HEK293 (cell line): Measurements from ENCODE around the gene EPHA4.

Source experiments
- SP2 ChIP-seq: fragments of 450-650 bp; formaldehyde crosslinking; IDR thresholded peaks from 2 replicates; pipeline ENCODE4 v1.5.1; 2016; ENCODE audit warnings: missing biosample characterization, missing genetic modification characterization
- SP7 ChIP-seq: fragments of 450-650 bp; formaldehyde crosslinking; IDR thresholded peaks from 2 replicates; pipeline ENCODE4 v1.5.1; 2016; ENCODE audit warnings: missing biosample characterization, missing genetic modification characterization
- ZBTB26 ChIP-seq: fragments of 450-650 bp; formaldehyde crosslinking; optimal IDR thresholded peaks from 2 replicates; pipeline ENCODE3; 2016; ENCODE audit warnings: missing biosample characterization, mild to moderate bottlenecking, missing genetic modification characterization
- ZEB2 ChIP-seq: fragments of 450-650 bp; formaldehyde crosslinking; IDR thresholded peaks from 2 replicates; pipeline ENCODE4 v1.5.1; 2016; ENCODE audit warnings: missing biosample characterization, missing genetic modification characterization
- ZFP37 ChIP-seq: fragments of 450-650 bp; formaldehyde crosslinking; IDR thresholded peaks from 2 replicates; pipeline ENCODE4 v1.5.1; 2016; ENCODE audit warnings: missing biosample characterization, missing genetic modification characterization
- ZNF138 ChIP-seq: fragments of 450-650 bp; formaldehyde crosslinking; IDR thresholded peaks from 2 replicates; pipeline ENCODE4 v1.5.1; 2016; ENCODE audit warnings: missing biosample characterization, missing genetic modification characterization, borderline replicate concordance
- ZNF2 ChIP-seq: fragments of 450-650 bp; formaldehyde crosslinking; IDR thresholded peaks from 2 replicates; pipeline ENCODE4 v1.5.1; 2016; ENCODE audit warnings: missing biosample characterization, missing genetic modification characterization
- ZNF514 ChIP-seq: fragments of 450-650 bp; formaldehyde crosslinking; IDR thresholded peaks from 2 replicates; pipeline ENCODE4 v1.5.1; 2016; ENCODE audit warnings: missing biosample characterization, missing genetic modification characterization
- ZNF580 ChIP-seq: fragments of 450-650 bp; formaldehyde crosslinking; IDR thresholded peaks from 2 replicates; pipeline ENCODE4 v1.5.1; 2016; ENCODE audit warnings: missing biosample characterization, missing genetic modification characterization
- ZNF610 ChIP-seq: fragments of 450-650 bp; formaldehyde crosslinking; IDR thresholded peaks from 2 replicates; pipeline ENCODE4 v1.5.1; 2016; ENCODE audit warnings: missing biosample characterization, missing genetic modification characterization, borderline replicate concordance
- ZNF624 ChIP-seq: fragments of 450-650 bp; formaldehyde crosslinking; IDR thresholded peaks from 2 replicates; pipeline ENCODE4 v1.5.1; 2017; ENCODE audit warnings: missing biosample characterization, missing genetic modification characterization
- ZNF654 ChIP-seq: fragments of 450-650 bp; formaldehyde crosslinking; IDR thresholded peaks from 2 replicates; pipeline ENCODE4 v1.5.1; 2016; ENCODE audit warnings: low read depth, missing biosample characterization, missing genetic modification characterization
- ZNF777 ChIP-seq: fragments of 450-650 bp; formaldehyde crosslinking; IDR thresholded peaks from 2 replicates; pipeline ENCODE4 v1.5.1; 2017; ENCODE audit warnings: missing biosample characterization, missing genetic modification characterization, borderline replicate concordance
- ZNF785 ChIP-seq: fragments of 450-650 bp; formaldehyde crosslinking; IDR thresholded peaks from 2 replicates; pipeline ENCODE4 v1.5.1; 2016; ENCODE audit warnings: missing biosample characterization, missing genetic modification characterization
- ZNF791 ChIP-seq: fragments of 450-650 bp; formaldehyde crosslinking; IDR thresholded peaks from 2 replicates; pipeline ENCODE4 v1.5.1; 2016; ENCODE audit warnings: missing biosample characterization, missing genetic modification characterization
- TF ChIP-seq, protein P1 (sequence below): fragments of 450-650 bp; formaldehyde crosslinking; IDR thresholded peaks from 2 replicates; pipeline ENCODE4 v1.5.1; 2016; ENCODE audit warnings: missing biosample characterization, missing genetic modification characterization
- TF ChIP-seq, protein P2 (sequence below): fragments of 450-650 bp; formaldehyde crosslinking; IDR thresholded peaks from 2 replicates; pipeline ENCODE4 v1.5.1; 2016; ENCODE audit warnings: missing biosample characterization, missing genetic modification characterization
- TF ChIP-seq, protein P3 (sequence below): fragments of 450-650 bp; formaldehyde crosslinking; IDR thresholded peaks from 2 replicates; pipeline ENCODE4 v1.5.1; 2016; ENCODE audit warnings: missing biosample characterization, missing genetic modification characterization
- TF ChIP-seq, protein P4 (sequence below): fragments of 450-650 bp; formaldehyde crosslinking; IDR thresholded peaks from 2 replicates; pipeline ENCODE4 v1.5.1; 2017; ENCODE audit warnings: missing biosample characterization, missing genetic modification characterization
- TF ChIP-seq, protein P5 (sequence below): fragments of 450-650 bp; formaldehyde crosslinking; IDR thresholded peaks from 2 replicates; pipeline ENCODE4 v1.5.1; 2017; ENCODE audit warnings: missing biosample characterization, missing genetic modification characterization
- TF ChIP-seq, protein P6 (sequence below): fragments of 450-650 bp; formaldehyde crosslinking; conservative IDR thresholded peaks from 2 replicates; pipeline ENCODE4 v1.5.1; 2016; ENCODE audit warnings: low read depth, missing biosample characterization, missing genetic modification characterization

The EPHA4 gene

GRCh38 chr2:221502270-221503010 lies 69.7 kb downstream of the EPHA4 start (continued):
- TF ChIP-seq, protein P1, sequence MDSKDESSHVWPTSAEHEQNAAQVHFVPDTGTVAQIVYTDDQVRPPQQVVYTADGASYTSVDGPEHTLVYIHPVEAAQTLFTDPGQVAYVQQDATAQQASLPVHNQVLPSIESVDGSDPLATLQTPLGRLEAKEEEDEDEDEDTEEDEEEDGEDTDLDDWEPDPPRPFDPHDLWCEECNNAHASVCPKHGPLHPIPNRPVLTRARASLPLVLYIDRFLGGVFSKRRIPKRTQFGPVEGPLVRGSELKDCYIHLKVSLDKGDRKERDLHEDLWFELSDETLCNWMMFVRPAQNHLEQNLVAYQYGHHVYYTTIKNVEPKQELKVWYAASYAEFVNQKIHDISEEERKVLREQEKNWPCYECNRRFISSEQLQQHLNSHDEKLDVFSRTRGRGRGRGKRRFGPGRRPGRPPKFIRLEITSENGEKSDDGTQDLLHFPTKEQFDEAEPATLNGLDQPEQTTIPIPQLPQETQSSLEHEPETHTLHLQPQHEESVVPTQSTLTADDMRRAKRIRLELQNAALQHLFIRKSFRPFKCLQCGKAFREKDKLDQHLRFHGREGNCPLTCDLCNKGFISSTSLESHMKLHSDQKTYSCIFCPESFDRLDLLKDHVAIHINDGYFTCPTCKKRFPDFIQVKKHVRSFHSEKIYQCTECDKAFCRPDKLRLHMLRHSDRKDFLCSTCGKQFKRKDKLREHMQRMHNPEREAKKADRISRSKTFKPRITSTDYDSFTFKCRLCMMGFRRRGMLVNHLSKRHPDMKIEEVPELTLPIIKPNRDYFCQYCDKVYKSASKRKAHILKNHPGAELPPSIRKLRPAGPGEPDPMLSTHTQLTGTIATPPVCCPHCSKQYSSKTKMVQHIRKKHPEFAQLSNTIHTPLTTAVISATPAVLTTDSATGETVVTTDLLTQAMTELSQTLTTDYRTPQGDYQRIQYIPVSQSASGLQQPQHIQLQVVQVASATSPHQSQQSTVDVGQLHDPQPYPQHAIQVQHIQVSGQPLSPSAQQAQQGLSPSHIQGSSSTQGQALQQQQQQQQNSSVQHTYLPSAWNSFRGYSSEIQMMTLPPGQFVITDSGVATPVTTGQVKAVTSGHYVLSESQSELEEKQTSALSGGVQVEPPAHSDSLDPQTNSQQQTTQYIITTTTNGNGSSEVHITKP, result no peak
- TF ChIP-seq ZNF785 (tag by site-specific recombination) (no peak), ZFP37 (no peak), ZNF580 (tag by site-specific recombination) (0 out of 2 replicates have a peak, but pooled peaks have one; percentile 43), ZNF514 (no peak), SP7 (tag by site-specific recombination) (0 out of 2 replicates have a peak, but pooled peaks have one; percentile 19), ZBTB26 (tag by site-specific recombination) (no peak), ZEB2 (tag by site-specific recombination) (no peak), ZNF791 (tag by site-specific recombination) (no peak), ZNF610 (tag by site-specific recombination) (no peak), ZNF624 (tag by site-specific recombination) (no peak), SP2 (tag by site-specific recombination) (no peak), ZNF138 (tag by site-specific recombination) (no peak), ZNF654 (tag by site-specific recombination) (no peak), ZNF2 (no peak), ZNF777 (tag by site-specific recombination) (no peak)
- TF ChIP-seq, protein P2, sequence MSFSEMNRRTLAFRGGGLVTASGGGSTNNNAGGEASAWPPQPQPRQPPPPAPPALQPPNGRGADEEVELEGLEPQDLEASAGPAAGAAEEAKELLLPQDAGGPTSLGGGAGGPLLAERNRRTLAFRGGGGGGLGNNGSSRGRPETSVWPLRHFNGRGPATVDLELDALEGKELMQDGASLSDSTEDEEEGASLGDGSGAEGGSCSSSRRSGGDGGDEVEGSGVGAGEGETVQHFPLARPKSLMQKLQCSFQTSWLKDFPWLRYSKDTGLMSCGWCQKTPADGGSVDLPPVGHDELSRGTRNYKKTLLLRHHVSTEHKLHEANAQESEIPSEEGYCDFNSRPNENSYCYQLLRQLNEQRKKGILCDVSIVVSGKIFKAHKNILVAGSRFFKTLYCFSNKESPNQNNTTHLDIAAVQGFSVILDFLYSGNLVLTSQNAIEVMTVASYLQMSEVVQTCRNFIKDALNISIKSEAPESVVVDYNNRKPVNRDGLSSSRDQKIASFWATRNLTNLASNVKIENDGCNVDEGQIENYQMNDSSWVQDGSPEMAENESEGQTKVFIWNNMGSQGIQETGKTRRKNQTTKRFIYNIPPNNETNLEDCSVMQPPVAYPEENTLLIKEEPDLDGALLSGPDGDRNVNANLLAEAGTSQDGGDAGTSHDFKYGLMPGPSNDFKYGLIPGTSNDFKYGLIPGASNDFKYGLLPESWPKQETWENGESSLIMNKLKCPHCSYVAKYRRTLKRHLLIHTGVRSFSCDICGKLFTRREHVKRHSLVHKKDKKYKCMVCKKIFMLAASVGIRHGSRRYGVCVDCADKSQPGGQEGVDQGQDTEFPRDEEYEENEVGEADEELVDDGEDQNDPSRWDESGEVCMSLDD (tag by site-specific recombination), result no peak
- TF ChIP-seq, protein P3, sequence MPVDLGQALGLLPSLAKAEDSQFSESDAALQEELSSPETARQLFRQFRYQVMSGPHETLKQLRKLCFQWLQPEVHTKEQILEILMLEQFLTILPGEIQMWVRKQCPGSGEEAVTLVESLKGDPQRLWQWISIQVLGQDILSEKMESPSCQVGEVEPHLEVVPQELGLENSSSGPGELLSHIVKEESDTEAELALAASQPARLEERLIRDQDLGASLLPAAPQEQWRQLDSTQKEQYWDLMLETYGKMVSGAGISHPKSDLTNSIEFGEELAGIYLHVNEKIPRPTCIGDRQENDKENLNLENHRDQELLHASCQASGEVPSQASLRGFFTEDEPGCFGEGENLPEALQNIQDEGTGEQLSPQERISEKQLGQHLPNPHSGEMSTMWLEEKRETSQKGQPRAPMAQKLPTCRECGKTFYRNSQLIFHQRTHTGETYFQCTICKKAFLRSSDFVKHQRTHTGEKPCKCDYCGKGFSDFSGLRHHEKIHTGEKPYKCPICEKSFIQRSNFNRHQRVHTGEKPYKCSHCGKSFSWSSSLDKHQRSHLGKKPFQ, result peak; percentile 52; the same call in 1 of the 2 replicates
- TF ChIP-seq, protein P4, sequence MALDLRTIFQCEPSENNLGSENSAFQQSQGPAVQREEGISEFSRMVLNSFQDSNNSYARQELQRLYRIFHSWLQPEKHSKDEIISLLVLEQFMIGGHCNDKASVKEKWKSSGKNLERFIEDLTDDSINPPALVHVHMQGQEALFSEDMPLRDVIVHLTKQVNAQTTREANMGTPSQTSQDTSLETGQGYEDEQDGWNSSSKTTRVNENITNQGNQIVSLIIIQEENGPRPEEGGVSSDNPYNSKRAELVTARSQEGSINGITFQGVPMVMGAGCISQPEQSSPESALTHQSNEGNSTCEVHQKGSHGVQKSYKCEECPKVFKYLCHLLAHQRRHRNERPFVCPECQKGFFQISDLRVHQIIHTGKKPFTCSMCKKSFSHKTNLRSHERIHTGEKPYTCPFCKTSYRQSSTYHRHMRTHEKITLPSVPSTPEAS (tag by site-specific recombination), result no peak
- TF ChIP-seq, protein P5, sequence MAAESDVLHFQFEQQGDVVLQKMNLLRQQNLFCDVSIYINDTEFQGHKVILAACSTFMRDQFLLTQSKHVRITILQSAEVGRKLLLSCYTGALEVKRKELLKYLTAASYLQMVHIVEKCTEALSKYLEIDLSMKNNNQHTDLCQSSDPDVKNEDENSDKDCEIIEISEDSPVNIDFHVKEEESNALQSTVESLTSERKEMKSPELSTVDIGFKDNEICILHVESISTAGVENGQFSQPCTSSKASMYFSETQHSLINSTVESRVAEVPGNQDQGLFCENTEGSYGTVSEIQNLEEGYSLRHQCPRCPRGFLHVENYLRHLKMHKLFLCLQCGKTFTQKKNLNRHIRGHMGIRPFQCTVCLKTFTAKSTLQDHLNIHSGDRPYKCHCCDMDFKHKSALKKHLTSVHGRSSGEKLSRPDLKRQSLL (tag by site-specific recombination), result no peak; the same call in 1 of the 2 replicates
- TF ChIP-seq, protein P6, sequence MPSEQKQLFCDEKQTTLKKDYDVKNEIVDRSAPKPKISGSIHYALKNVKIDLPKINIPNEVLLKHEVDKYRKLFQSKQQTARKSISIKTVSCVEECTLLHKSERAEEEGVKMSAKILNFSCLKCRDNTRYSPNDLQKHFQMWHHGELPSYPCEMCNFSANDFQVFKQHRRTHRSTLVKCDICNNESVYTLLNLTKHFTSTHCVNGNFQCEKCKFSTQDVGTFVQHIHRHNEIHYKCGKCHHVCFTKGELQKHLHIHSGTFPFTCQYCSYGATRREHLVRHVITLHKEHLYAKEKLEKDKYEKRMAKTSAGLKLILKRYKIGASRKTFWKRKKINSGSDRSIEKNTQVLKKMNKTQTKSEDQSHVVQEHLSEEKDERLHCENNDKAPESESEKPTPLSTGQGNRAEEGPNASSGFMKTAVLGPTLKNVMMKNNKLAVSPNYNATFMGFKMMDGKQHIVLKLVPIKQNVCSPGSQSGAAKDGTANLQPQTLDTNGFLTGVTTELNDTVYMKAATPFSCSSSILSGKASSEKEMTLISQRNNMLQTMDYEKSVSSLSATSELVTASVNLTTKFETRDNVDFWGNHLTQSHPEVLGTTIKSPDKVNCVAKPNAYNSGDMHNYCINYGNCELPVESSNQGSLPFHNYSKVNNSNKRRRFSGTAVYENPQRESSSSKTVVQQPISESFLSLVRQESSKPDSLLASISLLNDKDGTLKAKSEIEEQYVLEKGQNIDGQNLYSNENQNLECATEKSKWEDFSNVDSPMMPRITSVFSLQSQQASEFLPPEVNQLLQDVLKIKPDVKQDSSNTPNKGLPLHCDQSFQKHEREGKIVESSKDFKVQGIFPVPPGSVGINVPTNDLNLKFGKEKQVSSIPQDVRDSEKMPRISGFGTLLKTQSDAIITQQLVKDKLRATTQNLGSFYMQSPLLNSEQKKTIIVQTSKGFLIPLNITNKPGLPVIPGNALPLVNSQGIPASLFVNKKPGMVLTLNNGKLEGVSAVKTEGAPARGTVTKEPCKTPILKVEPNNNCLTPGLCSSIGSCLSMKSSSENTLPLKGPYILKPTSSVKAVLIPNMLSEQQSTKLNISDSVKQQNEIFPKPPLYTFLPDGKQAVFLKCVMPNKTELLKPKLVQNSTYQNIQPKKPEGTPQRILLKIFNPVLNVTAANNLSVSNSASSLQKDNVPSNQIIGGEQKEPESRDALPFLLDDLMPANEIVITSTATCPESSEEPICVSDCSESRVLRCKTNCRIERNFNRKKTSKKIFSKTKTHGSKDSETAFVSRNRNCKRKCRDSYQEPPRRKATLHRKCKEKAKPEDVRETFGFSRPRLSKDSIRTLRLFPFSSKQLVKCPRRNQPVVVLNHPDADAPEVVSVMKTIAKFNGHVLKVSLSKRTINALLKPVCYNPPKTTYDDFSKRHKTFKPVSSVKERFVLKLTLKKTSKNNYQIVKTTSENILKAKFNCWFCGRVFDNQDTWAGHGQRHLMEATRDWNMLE (tag by site-specific recombination), result no peak
